Measurements from ENCODE around the gene RGMB.

RGMB gene

DNA sequence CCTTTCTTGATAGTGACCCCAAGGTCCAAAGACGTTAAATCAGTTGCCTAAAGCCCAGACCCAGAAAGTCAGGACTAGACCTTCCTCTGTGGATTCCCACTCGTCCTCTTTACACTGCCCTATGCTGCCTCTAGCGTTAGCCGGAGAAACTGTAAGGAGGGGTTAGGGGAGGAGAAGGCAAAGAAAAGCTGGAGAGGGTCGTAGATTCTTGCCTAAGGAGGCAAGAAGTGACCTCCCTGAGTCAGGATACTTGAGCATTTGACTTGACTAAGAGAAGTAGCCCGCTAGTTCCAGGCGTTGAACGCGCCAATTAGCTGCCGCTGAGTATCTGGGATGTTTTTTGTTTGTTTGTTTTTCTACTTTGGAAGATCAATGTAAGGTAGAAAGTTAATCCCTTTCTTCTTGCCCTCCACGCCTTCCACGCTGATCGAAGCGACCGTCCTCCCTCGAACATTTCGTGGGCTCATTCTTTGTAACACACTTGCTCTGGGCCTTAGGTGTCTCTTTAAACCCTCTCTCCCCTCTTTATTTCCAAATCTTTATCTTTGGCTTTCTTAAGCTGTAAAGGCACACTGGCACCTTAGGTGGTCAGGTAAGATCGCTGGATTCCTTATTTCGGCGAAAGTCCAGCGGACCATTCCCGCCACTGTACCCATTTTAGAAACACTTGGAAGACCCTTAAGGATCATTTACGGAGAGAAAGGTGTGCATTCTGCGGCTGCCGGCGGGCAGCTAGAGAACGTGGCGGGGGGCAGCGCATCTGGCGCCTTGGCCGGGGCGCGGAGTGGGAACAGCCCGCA, 5.1 kb upstream of the RGMB start:
- no peak for DNase-seq (ENCODE audit: extremely low read depth in 1 of 2, low read depth in 1 of 2)

DNA sequence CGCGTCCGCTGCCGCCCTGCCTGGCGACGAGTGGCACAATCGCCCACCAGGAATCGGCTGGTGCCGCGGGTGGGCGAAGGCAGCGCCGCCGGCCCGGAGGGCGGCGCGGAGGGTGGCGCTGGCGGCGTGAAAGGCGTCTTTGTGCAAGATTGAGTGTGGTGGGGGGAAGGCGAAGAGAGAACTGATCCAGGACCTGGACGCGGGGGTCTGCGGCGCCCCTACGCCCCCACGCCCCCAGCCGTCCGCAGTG, 4.6 kb upstream of the RGMB start:
- DNase-seq (ENCODE audit: extremely low read depth in 1 of 2, low read depth in 1 of 2) = no peak

DNA sequence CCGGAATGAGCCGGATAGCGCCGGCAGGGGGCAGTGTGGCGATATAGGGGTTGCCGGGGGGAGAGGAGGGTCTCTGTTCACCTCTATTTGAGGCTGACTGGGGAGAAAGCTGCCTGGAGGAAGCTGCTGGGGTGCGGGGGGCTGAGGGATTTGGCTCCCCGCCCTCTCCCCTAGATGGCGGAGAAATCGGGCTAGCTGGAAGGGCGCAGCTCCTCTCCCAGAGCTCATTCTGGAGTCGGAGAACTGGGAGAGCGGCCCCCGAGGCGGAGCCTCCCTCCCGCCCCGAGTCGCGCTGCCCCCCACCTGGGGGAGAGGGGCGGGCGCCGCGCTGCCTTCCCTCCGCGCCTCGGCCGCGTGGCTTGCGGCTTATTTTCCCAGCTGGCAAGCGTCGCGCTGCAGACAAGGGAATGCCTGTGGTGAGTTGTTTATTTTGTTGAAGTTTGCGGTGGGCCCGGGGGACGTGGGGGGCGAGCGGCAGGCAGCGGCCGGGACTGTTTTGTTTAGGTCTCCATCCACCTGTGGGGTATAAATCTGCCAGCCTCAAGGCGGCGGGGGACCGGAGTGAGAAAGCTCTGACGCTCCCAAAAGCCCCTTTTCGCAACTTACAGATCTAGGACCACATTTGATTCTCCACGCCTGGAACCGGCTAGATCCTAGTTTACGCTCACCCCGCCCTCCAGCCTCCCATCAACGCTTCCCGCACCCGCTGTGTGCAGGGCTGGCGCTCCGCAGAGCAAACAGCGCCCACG, 4.1 kb upstream of the RGMB start:
- peak in 1 of 2 donors; percentile 14 for DNase-seq (ENCODE audit: extremely low read depth in 1 of 2, low read depth in 1 of 2)

DNA sequence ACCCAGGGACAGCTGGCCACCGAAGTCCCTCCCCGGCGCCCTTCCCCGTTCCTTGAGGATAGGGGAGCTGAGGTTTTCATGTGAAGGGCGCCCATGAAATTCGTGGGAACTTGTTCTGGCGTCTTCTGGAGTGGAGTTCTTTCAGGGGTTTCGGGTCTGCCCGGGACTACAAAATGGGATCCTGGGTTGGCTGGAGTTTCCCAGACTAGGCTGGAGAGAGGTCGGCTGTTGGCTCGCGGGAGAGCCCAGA, 3.6 kb upstream of the RGMB start:
- DNase-seq (ENCODE audit: extremely low read depth in 1 of 2, low read depth in 1 of 2) = no peak

DNA sequence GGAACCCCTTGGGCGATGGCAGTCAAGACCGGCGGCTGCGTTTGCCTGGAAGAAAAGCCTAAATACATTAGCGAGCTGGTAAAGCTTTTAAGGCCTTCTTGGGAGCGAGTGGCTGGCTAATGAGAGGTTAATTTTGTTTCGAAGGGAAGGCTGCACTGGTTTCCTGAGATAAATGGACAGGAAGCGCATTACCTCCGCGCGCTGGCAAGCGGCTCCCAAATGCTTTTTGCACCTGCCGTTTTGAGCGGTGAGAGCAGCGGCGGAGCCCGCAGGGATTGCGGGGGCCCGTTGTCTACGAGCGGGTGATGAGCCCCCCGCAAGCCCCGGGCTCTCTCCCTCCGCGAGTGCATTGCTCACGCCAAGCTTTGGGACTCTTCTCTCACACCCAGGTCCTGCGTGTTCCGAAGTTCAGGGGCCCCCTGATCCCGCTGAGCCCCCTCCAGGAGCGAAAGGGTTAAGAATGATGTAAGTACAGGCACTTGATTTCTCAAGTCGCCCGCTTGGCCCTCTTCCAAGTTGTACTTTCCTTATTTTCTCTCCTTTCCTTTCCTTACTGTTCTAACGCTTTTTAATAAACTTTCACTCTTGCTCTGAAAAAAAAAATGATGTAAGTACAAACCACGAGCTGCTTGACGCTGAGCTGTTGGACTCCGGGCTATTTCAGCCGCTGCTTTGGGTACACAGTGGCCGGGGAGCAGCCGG, 3.1 kb upstream of the RGMB start:
- no peak for DNase-seq (ENCODE audit: extremely low read depth in 1 of 2, low read depth in 1 of 2)

DNA sequence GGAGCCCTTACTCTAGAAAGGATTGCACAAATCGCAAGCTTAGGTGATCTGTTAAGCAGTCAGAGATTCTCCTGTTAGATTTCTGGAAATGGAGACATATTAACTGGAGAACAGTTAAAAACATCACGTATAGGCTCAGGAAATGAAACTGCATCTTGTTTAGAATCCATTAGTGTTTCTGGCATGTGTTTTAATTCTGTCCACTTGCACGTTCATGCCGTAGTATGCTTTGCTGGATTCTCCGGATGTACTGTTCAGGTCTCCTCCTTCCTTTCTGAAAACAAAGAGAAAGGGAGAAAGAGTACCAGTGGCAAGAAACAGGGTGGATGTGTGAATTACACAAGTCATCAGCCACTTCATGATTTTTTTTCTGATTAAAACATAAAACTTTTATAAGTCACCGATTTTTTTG, 2.5 kb upstream of the RGMB start:
- no peak for DNase-seq (ENCODE audit: extremely low read depth in 1 of 2, low read depth in 1 of 2)

DNA sequence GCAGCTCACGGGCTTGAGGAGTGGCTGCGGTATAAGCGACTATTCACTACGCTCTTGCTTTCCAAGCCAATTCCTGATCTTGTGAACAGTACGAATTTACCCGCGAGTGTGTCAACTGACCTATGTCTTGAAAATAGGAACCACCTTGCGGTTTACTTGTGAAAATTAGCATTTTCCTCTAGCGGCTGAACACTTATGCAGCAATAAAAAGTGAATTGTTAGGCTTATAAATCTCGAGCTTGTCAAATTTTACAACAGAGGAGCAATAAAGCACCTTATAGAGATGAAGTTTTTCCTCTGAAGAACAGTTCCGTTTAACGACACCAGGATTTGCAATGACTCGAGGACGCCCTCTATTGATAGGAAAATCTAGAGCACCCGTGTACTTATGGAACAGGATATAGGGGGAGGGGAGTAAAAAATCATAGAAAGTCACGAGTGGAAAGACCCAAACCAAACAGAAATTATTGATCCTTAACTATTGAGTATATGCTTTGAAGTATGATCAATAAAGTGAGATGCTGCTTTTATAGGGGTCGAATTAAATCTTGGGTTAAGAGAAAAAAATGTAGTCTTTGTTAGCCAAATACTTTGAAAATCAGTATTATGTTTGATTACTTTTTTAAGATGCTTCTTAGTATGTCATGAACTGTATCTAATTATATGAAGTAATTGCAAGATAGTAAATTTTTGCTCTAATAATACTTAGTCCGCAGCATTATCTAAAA, 1.9 kb upstream of the RGMB start:
- DNase-seq (ENCODE audit: extremely low read depth in 1 of 2, low read depth in 1 of 2) = peak in 1 of 2 donors; percentile 7

DNA sequence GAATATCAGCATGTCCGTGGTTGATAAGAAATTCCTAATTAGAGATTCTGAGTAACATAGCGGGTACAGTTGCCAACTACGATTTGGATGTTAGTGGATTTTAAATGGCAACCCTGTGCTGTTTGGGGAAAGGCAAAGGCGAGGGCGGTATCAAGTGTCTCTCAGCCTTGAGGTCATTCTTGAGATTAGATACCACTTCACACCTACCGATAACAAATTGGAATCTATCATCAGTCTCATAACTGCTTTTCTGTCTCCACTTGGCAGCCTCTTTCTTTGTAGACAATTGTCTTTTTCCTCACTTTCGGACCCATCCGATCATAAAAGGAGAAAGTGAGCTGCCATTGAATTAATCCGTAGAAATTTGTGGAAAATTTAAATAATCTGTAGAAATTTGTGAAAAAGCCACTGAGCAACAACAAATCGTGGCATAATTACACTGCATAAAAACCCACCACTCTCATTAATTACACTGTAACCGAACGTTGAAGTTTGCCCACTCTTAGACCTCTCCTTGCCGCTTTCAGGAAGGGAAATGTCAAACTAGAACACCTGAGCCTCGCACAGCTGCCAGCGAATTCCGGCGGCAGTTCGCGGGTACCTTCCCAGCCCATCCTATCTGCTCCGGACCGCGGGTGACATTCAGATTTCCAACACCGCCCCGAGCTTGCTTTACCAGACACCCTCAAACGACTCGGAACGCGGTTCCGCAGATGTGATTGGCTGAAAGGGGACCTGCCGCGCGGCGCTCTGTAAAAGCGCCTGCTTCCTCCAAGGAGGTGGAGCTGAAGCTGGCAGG, 849 bp upstream of the RGMB start:
- DNase-seq (ENCODE audit: extremely low read depth in 1 of 2, low read depth in 1 of 2) = peak in 1 of 2 donors; percentile 24

DNA sequence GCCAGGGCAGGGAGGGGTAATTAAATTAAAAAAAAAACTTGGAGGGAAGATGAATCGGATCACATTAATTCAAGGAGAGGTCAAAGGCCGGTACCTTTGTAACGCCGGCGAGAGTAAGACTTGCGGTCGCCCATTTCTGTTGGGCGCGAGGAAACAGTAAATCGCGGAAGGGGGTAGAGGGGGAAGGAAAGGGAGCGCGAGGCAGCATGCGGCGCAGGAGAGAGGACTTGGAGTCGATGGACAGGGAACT, 324 bp upstream of the RGMB start:
- DNase-seq (ENCODE audit: extremely low read depth in 1 of 2, low read depth in 1 of 2) = no peak

DNA sequence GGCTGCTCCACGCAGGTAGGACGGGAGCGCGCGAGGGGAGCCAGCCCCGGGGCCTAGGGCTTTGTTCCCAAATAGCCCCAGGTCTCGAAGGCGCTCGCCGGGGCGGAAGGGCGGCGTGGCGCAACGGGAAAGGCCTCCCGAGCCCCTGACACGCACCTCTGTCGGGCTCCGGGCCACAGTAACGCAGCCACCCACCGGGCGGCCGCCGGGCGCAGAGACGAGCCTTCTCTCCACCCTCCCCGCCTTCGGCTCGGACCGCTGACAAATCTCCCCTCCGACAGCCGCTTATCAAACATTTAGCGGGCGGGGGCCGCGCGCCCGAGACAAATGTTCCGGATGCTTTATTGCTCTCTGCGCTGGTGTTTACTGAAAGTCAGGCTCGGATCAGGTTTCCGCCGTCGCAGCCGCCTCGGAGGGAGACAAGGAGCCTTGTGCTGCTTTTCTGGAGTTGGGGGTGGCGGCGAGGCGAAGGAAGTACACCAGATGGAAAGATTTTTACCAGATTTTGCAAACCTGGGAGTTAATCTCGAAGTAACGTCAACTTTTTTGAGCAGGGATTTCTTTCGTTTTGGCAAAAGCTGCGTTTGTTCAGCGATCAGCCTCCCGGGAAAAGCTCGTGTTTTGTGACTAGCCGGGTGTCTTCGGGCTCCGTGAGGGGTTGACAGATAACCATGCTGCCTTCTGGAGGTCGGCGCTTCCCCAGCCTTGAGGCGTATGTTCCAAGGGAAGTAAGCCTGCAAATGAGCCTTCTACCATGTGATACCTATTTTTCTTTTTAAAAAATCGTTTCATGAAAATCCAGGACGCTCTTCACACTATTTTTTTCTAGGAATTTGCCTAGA, 950 bp downstream of the RGMB start:
- DNase-seq (ENCODE audit: extremely low read depth in 1 of 2, low read depth in 1 of 2) = peak in 1 of 2 donors; percentile 28

DNA sequence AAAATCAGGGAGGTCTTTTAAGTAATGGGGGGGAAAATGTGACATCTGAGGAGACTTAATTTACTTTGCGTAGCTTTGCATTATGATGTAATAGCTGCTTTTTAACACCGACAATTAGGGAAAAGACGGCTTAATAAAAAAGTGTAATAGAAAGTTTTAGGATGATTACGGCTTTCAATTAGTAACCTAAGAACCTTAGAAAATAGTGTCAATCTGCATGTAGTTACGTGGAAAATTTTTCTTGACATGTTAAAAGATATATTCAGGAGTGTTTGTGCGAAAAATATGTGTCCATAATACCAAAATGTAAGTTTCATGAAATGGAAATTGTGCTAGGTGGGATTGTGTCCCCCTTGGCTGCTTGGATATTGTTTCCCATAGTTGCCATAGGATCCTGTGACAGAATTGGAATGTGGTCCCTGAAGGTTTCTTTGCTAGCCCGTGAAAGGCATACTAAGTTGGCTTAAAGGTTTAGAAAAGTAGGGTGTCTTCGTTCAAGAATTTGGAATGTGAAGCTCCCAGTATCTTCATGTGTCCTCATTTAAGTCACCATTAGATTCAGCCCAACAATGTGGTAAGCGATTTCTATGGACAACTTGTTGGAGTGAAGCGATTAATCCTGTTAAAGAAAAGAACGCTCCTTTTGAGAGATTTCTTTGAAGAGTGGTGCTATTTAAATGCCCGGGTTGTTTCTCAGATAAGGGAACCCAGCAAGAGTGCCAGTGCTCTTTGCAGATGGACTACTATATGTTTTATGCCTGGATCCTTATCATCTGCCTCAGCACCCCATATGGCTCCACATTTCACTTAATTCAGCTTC, 2.0 kb downstream of the RGMB start:
- no peak for DNase-seq (ENCODE audit: extremely low read depth in 1 of 2, low read depth in 1 of 2)

DNA sequence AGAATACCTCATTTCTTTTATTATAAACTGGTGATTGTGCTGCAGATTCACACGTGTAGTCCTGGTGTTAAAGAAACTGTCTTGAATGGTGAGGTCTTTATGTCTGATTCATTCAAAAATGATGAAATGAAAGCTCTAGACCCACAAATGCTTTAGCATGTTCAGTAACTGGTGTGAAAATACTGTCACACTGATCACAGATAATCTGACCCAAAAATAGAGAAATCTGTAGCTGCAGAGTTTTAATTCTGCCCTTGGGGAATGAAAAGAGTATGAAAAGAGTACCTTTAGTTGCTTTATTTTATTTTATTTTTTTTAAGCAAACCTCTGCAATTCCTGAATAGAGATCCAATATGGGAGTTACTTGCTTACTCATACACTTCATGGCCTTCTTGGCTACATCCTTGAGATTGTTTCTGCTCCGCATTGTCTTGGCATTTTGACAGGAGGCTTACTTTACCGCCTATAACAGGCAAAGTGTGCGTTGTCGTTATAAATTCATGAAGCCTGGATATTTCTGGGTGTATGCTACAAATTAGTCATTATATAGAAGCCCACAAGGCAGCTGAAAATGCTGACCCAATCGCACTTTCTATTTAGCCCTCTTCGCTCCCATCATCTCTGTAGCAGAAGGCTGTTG, 2.7 kb downstream of the RGMB start:
- no peak for DNase-seq (ENCODE audit: extremely low read depth in 1 of 2, low read depth in 1 of 2)

DNA sequence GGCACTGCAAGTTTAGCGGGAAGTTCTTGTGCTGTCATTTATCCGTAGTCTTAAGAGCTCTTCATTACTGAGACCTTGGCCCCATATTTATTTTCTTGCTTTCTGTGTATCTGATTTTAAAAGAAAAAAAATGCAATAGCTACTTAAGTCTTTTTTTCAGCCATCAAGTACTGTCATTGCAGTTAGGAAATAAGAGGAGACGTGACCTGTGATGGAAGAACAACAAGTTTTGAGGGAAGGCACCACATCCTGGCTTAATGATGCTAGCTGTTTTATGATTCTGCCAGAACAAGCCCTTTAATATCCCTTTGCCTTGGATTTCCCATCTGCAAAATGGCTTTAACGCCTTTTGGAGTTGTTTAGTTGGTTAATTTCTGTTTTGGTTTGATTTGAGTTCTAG, 3.8 kb downstream of the RGMB start:
- no peak for DNase-seq (ENCODE audit: extremely low read depth in 1 of 2, low read depth in 1 of 2)

DNA sequence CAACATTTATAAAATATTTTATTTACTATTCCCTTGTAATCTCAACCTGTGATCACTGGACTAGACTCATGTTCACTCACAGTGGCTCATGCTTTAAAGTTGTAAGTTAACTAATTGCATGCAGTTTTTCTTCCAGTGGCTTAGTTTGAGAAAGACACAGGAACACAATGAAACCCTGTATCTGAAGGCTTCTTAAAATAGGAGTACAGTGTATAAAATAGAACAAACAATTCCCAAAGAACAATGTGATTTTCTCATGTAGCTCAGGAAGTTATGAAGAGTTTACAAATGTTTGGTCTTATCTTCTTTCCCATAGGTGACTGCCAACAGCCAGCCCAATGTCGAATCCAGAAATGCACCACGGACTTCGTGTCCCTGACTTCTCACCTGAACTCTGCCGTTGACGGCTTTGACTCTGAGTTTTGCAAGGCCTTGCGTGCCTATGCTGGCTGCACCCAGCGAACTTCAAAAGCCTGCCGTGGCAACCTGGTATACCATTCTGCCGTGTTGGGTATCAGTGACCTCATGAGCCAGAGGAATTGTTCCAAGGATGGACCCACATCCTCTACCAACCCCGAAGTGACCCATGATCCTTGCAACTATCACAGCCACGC, 5.9 kb downstream of the RGMB start:
- no peak for DNase-seq (ENCODE audit: extremely low read depth in 1 of 2, low read depth in 1 of 2)

DNA sequence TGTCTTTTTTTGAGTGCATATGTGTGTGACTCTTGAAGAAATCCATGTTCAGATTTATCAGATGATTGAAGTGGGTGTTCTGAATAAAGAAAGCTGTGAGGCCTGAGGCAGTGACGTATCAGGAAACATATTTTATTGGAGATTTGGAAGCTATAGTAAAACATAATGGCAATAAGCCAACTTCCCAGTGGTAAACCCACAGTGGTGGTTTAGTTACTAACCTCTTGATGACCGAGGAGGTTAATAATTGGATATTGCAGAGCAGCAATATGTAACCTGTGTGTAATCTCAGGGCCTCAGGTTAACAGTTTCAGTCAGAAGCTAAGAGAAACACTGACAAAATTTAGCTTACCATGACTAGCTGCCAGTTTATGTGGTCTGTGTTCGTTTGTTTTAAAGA, 6.9 kb downstream of the RGMB start:
- no peak for DNase-seq (ENCODE audit: extremely low read depth in 1 of 2, low read depth in 1 of 2)

DNA sequence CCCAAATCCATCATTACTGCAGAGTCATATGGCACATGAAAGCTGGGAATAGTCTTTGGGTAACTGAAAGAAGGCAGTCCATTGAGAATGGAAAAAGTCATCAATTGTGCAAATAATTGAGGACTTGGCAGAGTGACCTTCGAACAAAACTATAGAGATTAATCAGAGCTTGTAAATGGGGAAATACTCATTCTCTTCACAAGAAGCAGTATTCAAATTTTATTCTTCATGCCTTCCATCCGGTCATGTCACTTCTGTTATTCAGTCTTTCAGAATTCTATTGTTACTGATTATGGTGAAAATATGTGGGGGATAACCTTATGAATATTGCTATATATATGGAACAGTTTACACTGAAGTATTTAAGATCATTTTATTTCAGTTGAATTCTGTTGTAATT, 8.1 kb downstream of the RGMB start:
- no peak for DNase-seq (ENCODE audit: extremely low read depth in 1 of 2, low read depth in 1 of 2)

DNA sequence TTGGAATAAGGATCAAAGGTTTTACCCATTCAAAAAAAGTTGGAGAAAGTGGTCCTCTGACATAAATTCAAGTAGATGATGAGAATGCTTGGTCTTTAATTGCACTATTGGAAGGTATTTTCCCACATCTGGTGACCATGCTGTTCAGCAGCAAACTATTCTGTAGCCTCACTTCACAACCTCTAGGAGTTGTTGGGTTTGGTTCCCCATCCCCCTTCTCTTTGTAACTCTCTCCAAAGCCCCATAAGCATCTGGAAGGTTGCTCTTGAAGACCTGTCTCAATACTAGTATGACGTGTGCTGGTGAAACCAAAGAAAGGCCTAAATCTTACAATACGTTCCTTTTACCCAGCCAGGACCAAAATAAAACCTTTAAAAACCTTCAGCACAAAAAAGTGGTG, 8.5 kb downstream of the RGMB start:
- no peak for DNase-seq (ENCODE audit: extremely low read depth in 1 of 2, low read depth in 1 of 2)

DNA sequence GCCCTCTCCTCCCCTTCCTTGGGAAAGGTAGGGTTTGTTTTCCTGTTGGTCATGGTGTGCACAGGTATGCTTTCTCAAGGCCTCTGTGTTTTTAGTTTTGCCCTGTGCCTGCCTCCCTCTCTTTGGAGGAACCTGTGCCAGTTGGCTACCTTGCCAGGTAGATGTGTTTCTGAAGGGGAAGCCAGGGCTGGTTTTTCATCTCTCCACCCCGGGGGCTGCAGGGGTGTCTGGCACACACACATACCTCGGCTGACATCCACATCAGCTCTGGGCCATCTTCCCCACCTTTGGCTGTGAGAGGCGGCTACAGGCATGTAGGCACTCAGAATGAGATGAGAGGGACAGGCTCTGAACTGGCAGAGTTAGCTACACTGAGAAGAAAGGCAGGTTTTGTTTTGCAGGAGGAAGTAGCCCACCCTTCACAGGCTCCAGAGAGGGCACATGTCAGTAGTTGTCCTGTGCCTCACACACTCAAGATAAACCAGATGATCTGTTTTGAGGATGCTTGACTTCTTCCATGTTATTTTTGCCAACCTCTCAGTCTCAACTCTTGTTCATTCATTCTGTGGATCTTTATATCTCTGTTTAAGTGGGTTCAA, 9.7 kb downstream of the RGMB start:
- no peak for DNase-seq (ENCODE audit: extremely low read depth in 1 of 2, low read depth in 1 of 2)
